ENCODE measurements around the gene COL4A4. TPM values are rescaled to one million over a fixed set of nuclear protein-coding genes. Genes with fewer than 3 reads are reported as not detected.

COL4A4 gene
- total RNA-seq, 1 donor from 2014 or later = not detected

- Mint-ChIP-seq H3K27ac (no peak overlapping the region), H3K36me3 (ENCODE audit: low read depth) (peaks cover 25% of the 10 kb centered on the region)
Observed at GRCh38 chr2:227000123-227000522, 163.9 kb downstream of the COL4A4 start.

DNA sequence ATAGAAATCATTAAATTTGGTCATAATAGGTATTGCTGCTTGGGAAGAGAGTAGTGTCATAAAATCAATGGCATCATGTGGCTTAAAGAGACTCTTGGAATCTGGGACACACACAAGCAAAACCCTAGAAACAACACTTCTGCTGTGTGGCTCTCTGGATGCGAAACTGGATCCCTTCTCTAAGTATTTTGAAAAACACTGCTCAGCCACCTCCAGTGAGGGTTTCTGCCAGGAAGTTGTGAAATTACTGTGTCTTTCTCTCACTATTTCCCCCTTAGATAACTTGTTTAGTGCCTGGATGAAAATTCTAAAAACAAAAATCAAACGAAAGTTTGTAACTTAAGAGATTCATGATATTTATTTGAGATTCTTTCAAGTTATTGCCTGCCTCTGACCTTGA, 164.3 kb downstream of the COL4A4 start:
- peaks cover 15% of the 10 kb centered on the region for H3K4me1 Mint-ChIP-seq (ENCODE audit: low read depth)
- no peak overlapping the region for H3K27ac Mint-ChIP-seq
- DNase-seq (ENCODE audit: low spot score) = no peak
- no peak overlapping the region for H3K4me3 Mint-ChIP-seq (ENCODE audit: low read depth)
- no peaks in the 10 kb centered on the region for H3K9me3 Mint-ChIP-seq
- intact Hi-C loops (cut with micrococcal nuclease) = loop anchor here (5.0 kb wide), 1 partner anchor 162 kb away; the partner anchor contains the start of gene RHBDD1
- peaks cover under 1% of the 10 kb centered on the region for H3K27me3 Mint-ChIP-seq (ENCODE audit: low read depth)
- H3K36me3 Mint-ChIP-seq (ENCODE audit: low read depth) = peaks cover 29% of the 10 kb centered on the region

More at GRCh38 chr2:227000123-227000522, 163.9 kb downstream of the COL4A4 start:
- H3K4me1 Mint-ChIP-seq (ENCODE audit: low read depth) = peaks cover 12% of the 10 kb centered on the region
- no peak for DNase-seq (ENCODE audit: low spot score)
- H3K9me3 Mint-ChIP-seq = no peaks in the 10 kb centered on the region
- no peak overlapping the region for H3K4me3 Mint-ChIP-seq (ENCODE audit: low read depth)
- H3K27me3 Mint-ChIP-seq (ENCODE audit: low read depth) = peaks cover 2% of the 10 kb centered on the region
- intact Hi-C loops (cut with micrococcal nuclease) = no loop called here

- Mint-ChIP-seq H3K4me1 (ENCODE audit: low read depth) (peaks cover 16% of the 10 kb centered on the region), H3K4me3 (ENCODE audit: low read depth) (no peak overlapping the region), H3K27ac (no peak overlapping the region), H3K27me3 (ENCODE audit: low read depth) (no peaks in the 10 kb centered on the region), H3K36me3 (ENCODE audit: low read depth) (peaks cover 29% of the 10 kb centered on the region), H3K9me3 (no peaks in the 10 kb centered on the region)
- intact Hi-C loops (cut with micrococcal nuclease) = loop anchor here (5.0 kb wide), 1 partner anchor 158 kb away; the partner anchor contains the start of gene RHBDD1
- DNase-seq (ENCODE audit: low spot score) = no peak
Observed at GRCh38 chr2:226995625-226996041, 168.4 kb downstream of the COL4A4 start.

DNA sequence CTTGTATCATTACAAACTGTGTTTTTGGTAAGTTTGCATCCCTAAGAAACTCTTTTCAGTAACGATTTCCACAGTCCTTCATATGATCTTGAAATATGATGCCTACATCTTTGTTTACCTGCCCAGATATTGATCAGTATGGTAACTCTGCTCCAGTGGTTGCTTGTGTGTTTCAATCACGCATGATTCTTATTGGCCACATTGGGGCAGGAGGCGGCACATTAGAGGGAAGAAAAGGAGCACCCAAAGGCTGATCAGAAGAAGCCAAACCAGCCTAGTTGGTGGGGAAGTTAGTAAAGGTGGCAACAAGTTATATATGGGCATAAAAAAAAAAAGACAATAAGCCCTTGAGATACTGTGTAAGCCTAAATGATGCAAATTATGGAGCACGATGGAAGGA, 169.2 kb downstream of the COL4A4 start:
- Mint-ChIP-seq H3K27me3 (ENCODE audit: low read depth) (no peaks in the 10 kb centered on the region), H3K4me1 (ENCODE audit: low read depth) (peaks cover 16% of the 10 kb centered on the region), H3K27ac (peak overlapping the region; percentile 28), H3K4me3 (ENCODE audit: low read depth) (no peak overlapping the region), H3K9me3 (no peaks in the 10 kb centered on the region), H3K36me3 (ENCODE audit: low read depth) (peaks cover 20% of the 10 kb centered on the region)
- intact Hi-C loops (cut with micrococcal nuclease) = loop anchor here (5.0 kb wide), 1 partner anchor 157 kb away; the partner anchor contains the start of gene RHBDD1
- DNase-seq (ENCODE audit: low spot score) = no peak

GRCh38 chr2:226993171-226993570, 170.8 kb downstream of the COL4A4 start:
- no peak overlapping the region for H3K4me3 Mint-ChIP-seq (ENCODE audit: low read depth)
- no peak for DNase-seq (ENCODE audit: low spot score)
- H3K4me1 Mint-ChIP-seq (ENCODE audit: low read depth) = peaks cover 14% of the 10 kb centered on the region
- peaks cover 11% of the 10 kb centered on the region for H3K36me3 Mint-ChIP-seq (ENCODE audit: low read depth)
- no peaks in the 10 kb centered on the region for H3K27me3 Mint-ChIP-seq (ENCODE audit: low read depth)
- intact Hi-C loops (cut with micrococcal nuclease) = no loop called here
- H3K9me3 Mint-ChIP-seq = no peaks in the 10 kb centered on the region
- H3K27ac Mint-ChIP-seq = no peak overlapping the region

GRCh38 chr2:226991663-226992062, 172.3 kb downstream of the COL4A4 start:
- Mint-ChIP-seq H3K36me3 (ENCODE audit: low read depth) (peaks cover 11% of the 10 kb centered on the region), H3K4me1 (ENCODE audit: low read depth) (peaks cover 14% of the 10 kb centered on the region)
- intact Hi-C loops (cut with micrococcal nuclease) = no loop called here

GRCh38 chr2:226985583-226985946, 178.4 kb downstream of the COL4A4 start:
- H3K27me3 Mint-ChIP-seq (ENCODE audit: low read depth) = no peaks in the 10 kb centered on the region
- no peak for DNase-seq (ENCODE audit: low spot score)
- H3K36me3 Mint-ChIP-seq (ENCODE audit: low read depth) = no peaks in the 10 kb centered on the region
- no peak overlapping the region for H3K27ac Mint-ChIP-seq
- H3K4me1 Mint-ChIP-seq (ENCODE audit: low read depth) = peaks cover 23% of the 10 kb centered on the region
- H3K9me3 Mint-ChIP-seq = no peaks in the 10 kb centered on the region
- intact Hi-C loops (cut with micrococcal nuclease) = loop anchor here (1.0 to 10.0 kb wide), 5 partner anchors 149 to 1317 kb away; partner anchors contain the start of genes IRS1 and RHBDD1
- H3K4me3 Mint-ChIP-seq (ENCODE audit: low read depth) = no peak overlapping the region

More at GRCh38 chr2:226991663-226992062, 172.3 kb downstream of the COL4A4 start:
- H3K9me3 Mint-ChIP-seq = no peaks in the 10 kb centered on the region
- DNase-seq (ENCODE audit: low spot score) = no peak
- H3K4me3 Mint-ChIP-seq (ENCODE audit: low read depth) = no peak overlapping the region
- no peaks in the 10 kb centered on the region for H3K27me3 Mint-ChIP-seq (ENCODE audit: low read depth)
- no peak overlapping the region for H3K27ac Mint-ChIP-seq

DNA sequence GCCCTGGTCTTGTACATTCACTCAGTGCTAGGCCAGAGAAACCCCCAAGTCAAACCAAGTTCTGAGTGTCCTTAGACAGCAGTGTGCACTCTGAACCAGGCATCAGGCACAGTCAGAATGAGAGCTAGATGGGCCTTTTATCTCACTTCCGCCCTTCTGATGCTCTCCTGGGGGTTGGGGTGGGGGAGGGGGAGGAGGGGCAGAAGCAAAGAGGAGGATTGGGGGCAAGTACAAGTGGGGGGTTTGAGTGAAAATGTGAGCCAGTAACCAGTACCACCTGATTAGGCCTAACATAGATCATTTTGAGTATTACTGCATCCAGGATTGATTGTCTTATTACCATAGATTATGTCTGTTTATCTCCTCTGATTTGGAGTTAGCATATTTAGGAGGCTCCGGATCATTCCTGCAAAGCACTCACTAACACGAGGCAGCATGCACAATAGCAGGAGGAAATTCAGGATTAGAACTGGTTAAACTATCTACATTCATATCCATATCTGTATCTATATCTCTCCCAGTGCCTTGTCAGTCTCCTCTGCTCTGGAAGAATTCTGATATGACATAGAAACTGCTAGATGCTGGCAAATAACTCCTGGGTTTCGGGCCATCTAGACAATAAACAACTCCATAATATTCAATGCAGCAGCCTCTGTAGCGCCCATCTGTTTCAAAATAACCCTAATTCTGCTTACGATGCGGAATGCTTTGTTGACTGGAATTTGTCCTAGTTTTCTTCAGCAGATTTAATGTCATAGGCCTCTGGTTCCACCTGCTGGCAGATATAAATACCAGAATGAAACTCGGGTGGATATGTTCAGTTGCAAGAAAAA, 179.0 kb downstream of the COL4A4 start:
- no peak overlapping the region for H3K4me3 Mint-ChIP-seq (ENCODE audit: low read depth)
- no peaks in the 10 kb centered on the region for H3K27me3 Mint-ChIP-seq (ENCODE audit: low read depth)
- peak; percentile 30 for DNase-seq (ENCODE audit: low spot score)
- H3K9me3 Mint-ChIP-seq = no peaks in the 10 kb centered on the region
- H3K36me3 Mint-ChIP-seq (ENCODE audit: low read depth) = no peaks in the 10 kb centered on the region
- intact Hi-C loops (cut with micrococcal nuclease) = loop anchor here (1.0 to 10.0 kb wide), 5 partner anchors 148 to 1317 kb away; partner anchors contain the start of genes IRS1 and RHBDD1
- peaks cover 23% of the 10 kb centered on the region for H3K4me1 Mint-ChIP-seq (ENCODE audit: low read depth)
- H3K27ac Mint-ChIP-seq = no peak overlapping the region

GRCh38 chr2:226983895-226984749, 179.9 kb downstream of the COL4A4 start:
- Mint-ChIP-seq H3K4me3 (ENCODE audit: low read depth) (no peak overlapping the region), H3K4me1 (ENCODE audit: low read depth) (peaks cover 27% of the 10 kb centered on the region), H3K36me3 (ENCODE audit: low read depth) (peaks cover 5% of the 10 kb centered on the region), H3K27me3 (ENCODE audit: low read depth) (no peaks in the 10 kb centered on the region), H3K9me3 (no peaks in the 10 kb centered on the region), H3K27ac (no peak overlapping the region)
- no peak for DNase-seq (ENCODE audit: low spot score)
- intact Hi-C loops (cut with micrococcal nuclease) = loop anchor here (2.0 to 10.0 kb wide), 3 partner anchors 147 to 559 kb away; partner anchors contain the start of genes IRS1 and RHBDD1

DNA sequence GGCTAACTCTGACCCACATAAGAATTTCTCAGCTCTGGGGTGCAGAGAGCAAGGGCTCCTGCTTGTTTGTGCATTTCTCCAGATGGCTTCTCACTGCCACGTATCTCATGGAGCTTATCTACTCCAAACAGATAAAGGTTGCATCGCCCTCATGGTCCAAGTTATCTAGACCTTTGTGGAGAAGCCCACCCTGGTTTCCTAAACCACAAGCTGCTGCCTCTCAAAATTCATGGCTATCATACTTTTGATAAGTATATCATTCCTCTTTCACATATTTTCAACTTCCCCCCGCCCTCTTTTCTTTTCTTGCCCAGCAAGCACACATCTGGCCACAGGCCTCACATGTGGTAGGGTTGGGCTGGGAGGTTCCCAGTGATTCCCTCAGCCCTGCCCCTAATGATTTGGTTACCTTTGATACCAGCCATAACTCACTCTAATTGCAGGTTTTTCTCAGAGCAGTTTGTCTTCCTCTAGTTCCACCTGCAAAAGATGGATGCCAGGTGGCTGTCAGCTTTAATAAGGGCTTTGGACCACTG, 182.1 kb downstream of the COL4A4 start:
- intact Hi-C loops (cut with micrococcal nuclease) = loop anchor here (10.0 kb wide), 1 partner anchor 557 kb away; no protein-coding TSS in a partner anchor
- H3K4me1 Mint-ChIP-seq (ENCODE audit: low read depth) = peaks cover 41% of the 10 kb centered on the region
- no peak for DNase-seq (ENCODE audit: low spot score)
- no peaks in the 10 kb centered on the region for H3K9me3 Mint-ChIP-seq
- H3K4me3 Mint-ChIP-seq (ENCODE audit: low read depth) = no peak overlapping the region
- no peak overlapping the region for H3K27ac Mint-ChIP-seq
- H3K27me3 Mint-ChIP-seq (ENCODE audit: low read depth) = no peaks in the 10 kb centered on the region
- H3K36me3 Mint-ChIP-seq (ENCODE audit: low read depth) = peaks cover 5% of the 10 kb centered on the region

- peaks cover 31% of the 10 kb centered on the region for H3K4me1 Mint-ChIP-seq (ENCODE audit: low read depth)
- no peak overlapping the region for H3K27ac Mint-ChIP-seq
- no peak for DNase-seq (ENCODE audit: low spot score)
- no peak overlapping the region for H3K4me3 Mint-ChIP-seq (ENCODE audit: low read depth)
- intact Hi-C loops (cut with micrococcal nuclease) = no loop called here
- H3K27me3 Mint-ChIP-seq (ENCODE audit: low read depth) = no peaks in the 10 kb centered on the region
- peaks cover 8% of the 10 kb centered on the region for H3K36me3 Mint-ChIP-seq (ENCODE audit: low read depth)
- H3K9me3 Mint-ChIP-seq = no peaks in the 10 kb centered on the region
Observed at GRCh38 chr2:226979004-226979403, 185.0 kb downstream of the COL4A4 start.

DNA sequence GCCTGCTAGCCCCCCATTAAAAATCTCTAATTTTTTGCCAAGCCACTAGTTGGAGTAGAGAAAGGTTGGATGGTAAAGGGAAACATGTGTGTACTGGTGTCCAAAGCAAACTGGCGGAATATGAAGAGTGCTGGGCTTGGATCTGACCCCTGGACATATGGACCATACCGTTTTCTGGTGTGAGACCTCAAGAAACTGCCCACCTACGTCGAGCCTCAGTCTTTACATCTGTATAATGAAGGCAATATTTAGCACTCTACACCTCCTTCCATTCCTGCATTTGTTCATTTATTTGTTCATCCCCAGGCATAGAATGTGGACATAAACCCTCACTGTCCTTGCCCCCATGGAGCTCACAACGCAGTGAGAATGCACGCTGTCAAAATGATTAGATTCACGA, 185.7 kb downstream of the COL4A4 start:
- Mint-ChIP-seq H3K36me3 (ENCODE audit: low read depth) (peaks cover 10% of the 10 kb centered on the region), H3K9me3 (no peaks in the 10 kb centered on the region), H3K4me3 (ENCODE audit: low read depth) (no peak overlapping the region), H3K27ac (no peak overlapping the region), H3K4me1 (ENCODE audit: low read depth) (peaks cover 27% of the 10 kb centered on the region), H3K27me3 (ENCODE audit: low read depth) (no peaks in the 10 kb centered on the region)
- intact Hi-C loops (cut with micrococcal nuclease) = no loop called here
- DNase-seq (ENCODE audit: low spot score) = no peak

Data from activated T-helper 2 cell treated with anti-CD3 and anti-CD28 coated beads, Interferon-gamma antibody, Interleukin-2, Interleukin-4, amounts not matched to agents 10 μg/mL and 5 μg/mL and 100 μg/mL, durations not matched to agents 14 hours and 24 hours and 36 hours (primary cell).